SK-N-SH treated with all-trans-retinoic acid at 6 μM for 48 hours (cell line): ENCODE data around the gene TMEM94.

Source experiments
- ARNTL ChIP-seq: fragments of 450-650 bp; formaldehyde crosslinking; IDR thresholded peaks from 2 replicates; pipeline ENCODE4 v1.5.0; 2020; ENCODE audit warnings: low read depth, mild to moderate bottlenecking, moderate library complexity, borderline replicate concordance
- BACH2 ChIP-seq: fragments of 250-450 bp; sonication (Bioruptor Pico); IDR thresholded peaks from 2 replicates; pipeline ENCODE4 v1.9.0; 2021; ENCODE audit warnings: mild to moderate bottlenecking, borderline replicate concordance
- CSDC2 ChIP-seq: fragments of 250-450 bp; sonication (Bioruptor Pico); IDR thresholded peaks from 2 replicates; pipeline ENCODE4 v1.5.0; 2020; ENCODE audit warnings: mild to moderate bottlenecking, moderate library complexity
- ESRRG ChIP-seq: fragments of 250-450 bp; sonication (Bioruptor Pico); IDR thresholded peaks from 2 replicates; pipeline ENCODE4 v1.6.1; 2021; ENCODE audit warnings: mild to moderate bottlenecking
- GLIS3 ChIP-seq: fragments of 250-450 bp; sonication (Bioruptor Pico); IDR thresholded peaks from 2 replicates; pipeline ENCODE4 v1.5.0; 2020; ENCODE audit warnings: mild to moderate bottlenecking, moderate library complexity
- RARB ChIP-seq: fragments of 250-450 bp; sonication (Bioruptor Pico); IDR thresholded peaks from 2 replicates; pipeline ENCODE4 v1.8.0; 2021; ENCODE audit warnings: mild to moderate bottlenecking, moderate library complexity
- ZC3H10 ChIP-seq: fragments of 250-450 bp; sonication (Bioruptor Pico); IDR thresholded peaks from 2 replicates; pipeline ENCODE4 v1.5.1; 2021; ENCODE audit warnings: mild to moderate bottlenecking, moderate library complexity
- ZFP3 ChIP-seq: fragments of 250-450 bp; sonication (Bioruptor Pico); IDR thresholded peaks from 2 replicates; pipeline ENCODE4 v1.5.0; 2020; ENCODE audit warnings: mild to moderate bottlenecking, moderate library complexity
- ZFP30 ChIP-seq: fragments of 450-650 bp; formaldehyde crosslinking; IDR thresholded peaks from 2 replicates; pipeline ENCODE4 v1.5.0; 2022; ENCODE audit warnings: mild to moderate bottlenecking, moderate library complexity
- ZNF565 ChIP-seq: fragments of 450-650 bp; formaldehyde crosslinking; conservative IDR thresholded peaks from 2 replicates; pipeline ENCODE4 v1.5.0; 2020; ENCODE audit warnings: low read depth, mild to moderate bottlenecking, moderate library complexity
- TF ChIP-seq, protein P1 (sequence below): fragments of 250-450 bp; sonication (Bioruptor Pico); IDR thresholded peaks from 2 replicates; pipeline ENCODE4 v1.5.1; 2020; ENCODE audit warnings: low read depth, mild to moderate bottlenecking, moderate library complexity
- TF ChIP-seq, protein P2 (sequence below): fragments of 250-450 bp; sonication (Bioruptor Pico); IDR thresholded peaks from 2 replicates; pipeline ENCODE4 v1.8.0; 2021; ENCODE audit warnings: low read depth, mild to moderate bottlenecking, moderate library complexity, borderline replicate concordance
- TF ChIP-seq, protein P3 (sequence below): fragments of 250-450 bp; sonication (Bioruptor Pico); IDR thresholded peaks from 2 replicates; pipeline ENCODE4 v1.8.0; 2020; ENCODE audit warnings: mild to moderate bottlenecking, moderate library complexity, borderline replicate concordance

DNA sequence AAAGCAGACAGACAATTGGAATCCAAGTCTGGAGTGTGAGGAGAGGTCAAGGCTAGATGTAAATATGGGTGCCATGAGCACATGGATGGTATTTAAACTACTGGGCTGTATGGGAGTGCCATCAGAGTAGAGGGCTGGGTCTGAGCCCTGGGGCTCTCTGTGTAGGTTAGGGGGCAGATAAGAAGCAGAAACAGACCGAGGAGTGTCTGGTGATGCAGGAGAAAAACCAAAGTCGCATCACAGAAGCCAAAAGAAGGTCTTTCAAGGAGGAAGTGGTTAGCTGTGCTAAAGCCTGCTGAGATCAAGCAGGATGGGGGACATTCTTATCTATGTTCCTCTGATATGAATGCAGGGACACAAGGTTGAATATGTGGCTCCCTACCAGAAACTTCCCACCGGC, 61.8 kb downstream of the TMEM94 start:
- no peak for TF ChIP-seq ZFP30 (CRISPR knock-in tag)
- no peak for TF ChIP-seq ZC3H10
- no peak for TF ChIP-seq GLIS3
- no peak for TF ChIP-seq CSDC2
- TF ChIP-seq, protein P1, sequence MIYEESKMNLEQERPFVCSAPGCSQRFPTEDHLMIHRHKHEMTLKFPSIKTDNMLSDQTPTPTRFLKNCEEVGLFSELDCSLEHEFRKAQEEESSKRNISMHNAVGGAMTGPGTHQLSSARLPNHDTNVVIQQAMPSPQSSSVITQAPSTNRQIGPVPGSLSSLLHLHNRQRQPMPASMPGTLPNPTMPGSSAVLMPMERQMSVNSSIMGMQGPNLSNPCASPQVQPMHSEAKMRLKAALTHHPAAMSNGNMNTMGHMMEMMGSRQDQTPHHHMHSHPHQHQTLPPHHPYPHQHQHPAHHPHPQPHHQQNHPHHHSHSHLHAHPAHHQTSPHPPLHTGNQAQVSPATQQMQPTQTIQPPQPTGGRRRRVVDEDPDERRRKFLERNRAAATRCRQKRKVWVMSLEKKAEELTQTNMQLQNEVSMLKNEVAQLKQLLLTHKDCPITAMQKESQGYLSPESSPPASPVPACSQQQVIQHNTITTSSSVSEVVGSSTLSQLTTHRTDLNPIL (CRISPR knock-in tag): no peak
- TF ChIP-seq, protein P2, sequence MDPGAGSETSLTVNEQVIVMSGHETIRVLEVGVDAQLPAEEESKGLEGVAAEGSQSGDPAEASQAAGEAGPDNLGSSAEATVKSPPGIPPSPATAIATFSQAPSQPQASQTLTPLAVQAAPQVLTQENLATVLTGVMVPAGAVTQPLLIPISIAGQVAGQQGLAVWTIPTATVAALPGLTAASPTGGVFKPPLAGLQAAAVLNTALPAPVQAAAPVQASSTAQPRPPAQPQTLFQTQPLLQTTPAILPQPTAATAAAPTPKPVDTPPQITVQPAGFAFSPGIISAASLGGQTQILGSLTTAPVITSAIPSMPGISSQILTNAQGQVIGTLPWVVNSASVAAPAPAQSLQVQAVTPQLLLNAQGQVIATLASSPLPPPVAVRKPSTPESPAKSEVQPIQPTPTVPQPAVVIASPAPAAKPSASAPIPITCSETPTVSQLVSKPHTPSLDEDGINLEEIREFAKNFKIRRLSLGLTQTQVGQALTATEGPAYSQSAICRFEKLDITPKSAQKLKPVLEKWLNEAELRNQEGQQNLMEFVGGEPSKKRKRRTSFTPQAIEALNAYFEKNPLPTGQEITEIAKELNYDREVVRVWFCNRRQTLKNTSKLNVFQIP (CRISPR knock-in tag): no peak
- no peak for TF ChIP-seq RARB
- TF ChIP-seq BACH2 (CRISPR knock-in tag): no peak
- TF ChIP-seq ZNF565 (CRISPR knock-in tag): no peak
- TF ChIP-seq, protein P3, sequence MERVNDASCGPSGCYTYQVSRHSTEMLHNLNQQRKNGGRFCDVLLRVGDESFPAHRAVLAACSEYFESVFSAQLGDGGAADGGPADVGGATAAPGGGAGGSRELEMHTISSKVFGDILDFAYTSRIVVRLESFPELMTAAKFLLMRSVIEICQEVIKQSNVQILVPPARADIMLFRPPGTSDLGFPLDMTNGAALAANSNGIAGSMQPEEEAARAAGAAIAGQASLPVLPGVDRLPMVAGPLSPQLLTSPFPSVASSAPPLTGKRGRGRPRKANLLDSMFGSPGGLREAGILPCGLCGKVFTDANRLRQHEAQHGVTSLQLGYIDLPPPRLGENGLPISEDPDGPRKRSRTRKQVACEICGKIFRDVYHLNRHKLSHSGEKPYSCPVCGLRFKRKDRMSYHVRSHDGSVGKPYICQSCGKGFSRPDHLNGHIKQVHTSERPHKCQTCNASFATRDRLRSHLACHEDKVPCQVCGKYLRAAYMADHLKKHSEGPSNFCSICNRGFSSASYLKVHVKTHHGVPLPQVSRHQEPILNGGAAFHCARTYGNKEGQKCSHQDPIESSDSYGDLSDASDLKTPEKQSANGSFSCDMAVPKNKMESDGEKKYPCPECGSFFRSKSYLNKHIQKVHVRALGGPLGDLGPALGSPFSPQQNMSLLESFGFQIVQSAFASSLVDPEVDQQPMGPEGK (CRISPR knock-in tag): no peak
- no peak for TF ChIP-seq ESRRG (CRISPR knock-in tag)
- TF ChIP-seq ZFP3 (CRISPR knock-in tag): no peak
- TF ChIP-seq ARNTL (CRISPR knock-in tag): no peak
